ENCODE results near the gene NPS.

The NPS gene, protein sequence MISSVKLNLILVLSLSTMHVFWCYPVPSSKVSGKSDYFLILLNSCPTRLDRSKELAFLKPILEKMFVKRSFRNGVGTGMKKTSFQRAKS

DNA sequence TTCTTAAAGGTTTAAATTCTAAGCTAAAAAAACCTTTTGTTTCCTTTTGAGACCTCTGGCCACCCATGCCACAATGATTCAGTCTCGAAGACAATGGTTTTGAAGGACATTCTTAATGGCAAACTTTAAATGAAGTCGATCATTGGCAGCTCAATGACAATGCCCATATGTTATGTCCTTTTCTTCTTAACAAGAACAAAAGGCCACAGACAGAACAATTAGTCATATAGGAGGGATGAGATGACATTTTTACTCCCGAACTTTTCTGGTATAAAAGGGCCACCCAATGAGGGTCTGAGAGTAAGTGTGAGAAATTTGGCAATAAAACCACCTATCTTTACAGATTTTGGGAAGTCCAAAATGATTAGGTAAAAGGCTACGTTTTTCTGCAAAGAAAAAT is at the start of gene NPS:
Gene NPS (plus strand): TSS at position 301 of the 400 bp plus-strand sequence. CDS start 60 bp downstream, at position 361.
- DNase-seq (ENCODE audit: low read depth in 2 of 2), result no peak

DNA sequence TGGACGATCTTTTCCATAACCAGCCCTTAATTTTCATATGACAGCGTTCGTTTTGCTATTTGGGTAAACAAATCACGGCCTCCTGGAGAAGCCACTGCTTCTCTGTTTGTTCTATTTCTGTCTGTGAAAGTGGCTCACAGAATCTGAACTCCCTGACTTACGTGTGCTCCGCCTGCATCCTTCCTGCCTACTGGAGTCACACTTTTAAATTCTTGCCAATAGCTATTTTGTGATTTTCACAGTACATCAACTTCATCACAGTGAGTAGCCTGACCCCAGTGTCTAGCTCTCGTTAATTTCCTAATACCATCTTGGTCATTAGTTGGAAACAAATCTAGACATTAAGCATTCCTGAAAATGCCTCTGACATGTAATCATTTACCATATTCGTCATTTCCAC is 49.0 kb upstream of the NPS start:
- DNase-seq (ENCODE audit: low read depth in 2 of 2), result no peak

DNA sequence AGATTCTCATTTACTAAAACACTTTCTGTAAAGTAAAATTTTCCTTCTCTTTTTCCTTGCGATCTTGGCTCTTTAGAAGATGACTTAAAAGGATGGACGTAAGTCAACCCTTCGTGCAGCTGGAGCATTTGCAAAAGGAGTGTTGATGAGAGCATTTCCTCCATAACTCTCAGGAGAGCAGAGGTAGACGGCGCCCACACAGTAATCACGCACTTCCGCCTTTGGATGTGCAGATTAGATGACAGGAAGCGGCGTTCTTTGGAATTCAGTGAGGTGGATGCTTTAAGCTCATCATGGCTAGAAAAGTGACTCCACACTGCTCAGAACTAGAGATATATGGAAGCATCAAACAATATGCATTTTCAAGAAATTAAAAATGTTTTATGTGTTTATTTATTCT is 43.0 kb upstream of the NPS start:
- DNase-seq (ENCODE audit: low read depth in 2 of 2), result no peak

DNA sequence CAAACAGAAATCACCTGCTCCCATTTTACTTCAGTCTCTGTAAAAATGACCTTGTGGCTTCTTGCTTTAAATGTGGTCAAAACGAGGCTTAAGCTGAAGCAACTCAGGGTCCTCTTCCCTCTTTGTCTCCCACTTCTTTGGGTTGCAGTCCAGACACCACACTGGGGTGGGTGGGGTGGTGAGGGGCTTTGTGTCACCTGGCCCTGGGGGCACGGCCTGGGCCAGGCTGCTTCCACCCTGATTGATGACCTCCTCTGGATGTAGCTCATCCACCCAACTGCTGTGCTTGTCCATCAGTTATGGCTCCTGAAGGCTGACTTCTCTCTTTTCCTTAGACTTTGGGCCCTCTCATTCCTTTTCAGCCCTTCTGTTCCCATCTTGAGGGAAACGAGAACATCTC is 26.8 kb upstream of the NPS start:
- no peak for DNase-seq (ENCODE audit: low read depth in 2 of 2)

DNA sequence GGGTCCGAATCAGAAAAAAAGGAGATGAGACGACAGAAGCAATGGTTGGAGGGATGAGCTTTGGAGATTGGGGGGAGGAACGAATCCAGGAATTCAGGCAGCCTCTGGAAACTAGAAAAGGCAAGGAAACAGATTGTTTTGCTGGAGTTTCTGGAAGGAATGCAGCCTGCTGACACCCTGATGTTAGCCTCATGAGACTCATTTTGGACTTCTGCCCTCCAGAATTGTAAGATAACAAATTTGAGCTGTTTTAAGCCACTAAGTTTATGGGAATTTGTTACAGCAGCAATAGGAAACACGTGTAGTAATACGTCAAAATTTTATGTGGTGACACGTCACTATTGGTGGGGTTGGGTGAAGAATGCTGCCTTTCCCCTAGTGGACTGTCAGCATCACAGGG is 25.6 kb upstream of the NPS start:
- no peak for DNase-seq (ENCODE audit: low read depth in 2 of 2)

DNA sequence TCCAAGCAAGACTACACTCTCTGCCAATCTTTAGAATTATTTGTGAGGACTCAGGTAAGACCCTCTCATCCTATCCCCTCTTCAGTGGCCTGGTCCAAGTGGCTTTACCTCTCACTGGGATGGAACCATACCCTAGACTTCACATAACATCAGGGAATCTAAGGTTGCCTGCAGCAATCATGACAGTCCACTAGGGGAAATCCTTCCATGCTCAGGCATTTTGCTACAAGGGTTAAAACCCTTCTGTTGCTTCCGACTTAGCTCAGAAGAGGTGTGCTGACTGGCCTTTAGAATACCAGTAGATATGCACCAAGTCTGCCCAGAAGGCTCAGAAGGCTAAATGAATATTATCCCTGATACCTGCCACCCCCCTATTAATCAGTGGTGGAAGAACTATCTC is 24.9 kb upstream of the NPS start:
- DNase-seq (ENCODE audit: low read depth in 2 of 2), result no peak

DNA sequence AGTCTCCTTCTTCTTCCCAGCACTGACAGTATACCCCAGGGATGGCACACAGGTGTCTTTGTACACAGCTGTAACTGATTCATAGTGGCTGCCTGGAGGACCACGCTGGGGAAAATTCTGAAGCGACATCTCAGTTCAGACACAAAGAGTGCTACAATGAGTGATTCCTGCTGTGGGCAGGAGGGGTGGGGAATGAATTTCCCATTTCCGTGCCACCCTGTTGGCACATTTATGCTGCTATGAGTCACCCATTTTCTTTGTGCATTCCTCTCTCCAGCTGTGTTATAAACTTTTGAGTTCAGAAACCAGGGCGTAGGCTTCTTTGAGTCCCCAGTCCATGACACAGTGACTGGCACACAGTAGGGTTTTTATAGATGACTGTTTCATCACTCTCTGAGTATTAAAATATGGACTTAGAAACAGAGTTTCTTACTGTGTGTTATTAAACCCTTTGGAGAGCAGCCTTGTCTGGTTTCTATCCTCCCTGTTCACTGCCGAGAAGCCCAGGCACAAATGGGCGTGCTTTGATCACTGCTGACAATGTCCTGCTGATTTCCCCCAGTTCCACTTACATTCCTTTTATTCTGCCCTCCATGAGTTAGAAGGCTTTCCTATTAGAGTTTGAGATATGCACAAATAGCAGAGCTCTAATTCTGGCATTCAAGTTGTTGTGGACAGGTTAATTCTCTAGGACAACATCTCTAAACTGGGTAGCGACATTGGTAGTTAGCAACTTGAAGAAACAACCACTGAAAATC is 24.0 kb upstream of the NPS start:
- DNase-seq (ENCODE audit: low read depth in 2 of 2), result no peak

DNA sequence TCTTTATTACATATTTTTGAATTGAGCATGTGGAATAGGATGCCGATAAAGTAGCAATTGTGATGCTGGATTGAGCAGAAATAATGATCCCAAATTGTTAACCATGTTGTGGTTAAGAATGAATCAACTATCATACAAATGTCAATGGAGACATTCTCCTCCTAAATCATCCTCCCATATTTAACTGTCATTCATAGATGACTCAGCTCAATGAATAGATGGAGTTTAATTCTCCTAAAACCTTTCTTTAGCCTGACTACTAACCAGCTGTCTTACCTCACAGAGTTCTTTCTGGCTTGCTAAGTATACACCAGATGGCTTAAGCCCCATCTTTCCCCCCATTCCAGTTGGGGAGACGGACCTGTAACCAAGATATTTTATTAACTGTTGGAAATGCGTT is 23.4 kb upstream of the NPS start:
- no peak for DNase-seq (ENCODE audit: low read depth in 2 of 2)

DNA sequence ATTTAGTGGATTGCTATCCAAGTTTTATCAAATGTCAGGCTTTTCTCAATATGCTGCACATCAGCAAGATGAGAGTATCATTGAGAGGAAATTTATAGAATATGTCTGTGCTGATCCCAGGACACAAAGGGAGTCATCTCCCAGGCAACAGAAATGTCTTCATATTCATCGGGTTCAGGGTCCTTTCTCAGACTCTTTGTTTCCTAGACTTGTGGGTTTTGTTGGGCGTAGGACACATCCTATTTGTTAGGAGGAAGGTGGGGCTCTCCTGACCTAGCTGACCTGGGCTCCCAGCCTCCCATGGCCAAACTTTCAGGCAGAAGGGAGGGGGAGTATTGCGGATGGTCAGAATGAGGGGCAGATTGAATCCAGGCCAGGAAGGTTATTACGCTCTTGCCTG is 22.9 kb upstream of the NPS start:
- no peak for DNase-seq (ENCODE audit: low read depth in 2 of 2)

DNA sequence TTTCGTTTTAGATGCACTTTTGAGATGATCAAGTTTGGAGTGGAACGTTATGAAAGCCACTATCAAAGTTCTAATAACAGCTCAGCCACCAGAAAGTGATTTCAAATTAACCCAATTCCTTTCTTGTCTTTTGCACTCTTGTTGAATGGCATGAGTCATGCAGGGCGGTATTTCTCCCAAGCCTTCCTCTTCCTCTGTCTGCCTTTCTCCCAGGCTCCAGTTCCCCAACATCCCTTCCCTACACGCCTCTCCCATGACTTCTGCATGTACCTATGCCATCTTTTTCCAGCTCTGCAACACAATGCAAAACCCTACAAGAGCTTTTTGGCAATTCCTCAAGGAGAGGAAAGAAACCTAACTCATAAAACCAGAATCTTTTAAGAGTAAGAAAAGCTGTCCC is 21.8 kb upstream of the NPS start:
- DNase-seq (ENCODE audit: low read depth in 2 of 2), result no peak

DNA sequence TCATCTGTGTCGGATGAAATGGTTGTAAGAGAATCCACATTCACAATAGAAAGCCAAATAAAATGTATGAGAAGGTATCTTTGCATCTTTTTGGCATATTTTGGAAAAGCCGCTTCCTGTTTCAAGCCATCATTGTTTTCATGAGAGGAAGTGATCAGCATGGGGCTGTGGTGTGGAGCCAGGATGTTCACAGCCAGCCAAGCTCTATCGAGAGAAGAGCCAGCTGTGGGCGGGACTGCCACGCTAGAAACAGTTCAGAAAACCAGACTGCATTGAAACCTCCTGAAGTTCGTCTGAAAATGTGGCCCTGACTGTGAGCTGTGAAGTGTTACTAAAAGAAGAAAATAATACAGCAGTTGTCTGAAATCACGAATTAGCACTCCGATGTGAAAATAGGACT is 21.2 kb upstream of the NPS start:
- no peak for DNase-seq (ENCODE audit: low read depth in 2 of 2)

DNA sequence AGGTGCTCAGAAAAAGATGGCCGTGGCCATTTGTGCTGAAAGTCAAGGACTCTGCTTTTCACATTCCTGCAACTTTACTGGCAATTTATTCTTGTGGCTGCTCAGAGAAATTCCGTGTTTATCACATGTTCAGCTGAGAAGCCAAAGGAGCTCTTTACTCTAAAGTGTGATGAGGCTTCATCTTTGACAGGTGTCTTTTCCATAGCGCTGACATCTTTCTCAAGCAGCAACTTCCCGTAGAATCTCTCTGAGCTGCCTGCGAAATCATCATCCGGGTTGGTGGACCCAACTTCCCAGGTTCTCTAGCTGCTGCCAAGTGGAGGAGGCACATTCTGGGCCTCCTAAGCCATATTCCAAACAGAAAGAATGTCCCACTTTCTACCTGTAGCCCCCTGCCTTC is 16.9 kb upstream of the NPS start:
- DNase-seq (ENCODE audit: low read depth in 2 of 2), result no peak

DNA sequence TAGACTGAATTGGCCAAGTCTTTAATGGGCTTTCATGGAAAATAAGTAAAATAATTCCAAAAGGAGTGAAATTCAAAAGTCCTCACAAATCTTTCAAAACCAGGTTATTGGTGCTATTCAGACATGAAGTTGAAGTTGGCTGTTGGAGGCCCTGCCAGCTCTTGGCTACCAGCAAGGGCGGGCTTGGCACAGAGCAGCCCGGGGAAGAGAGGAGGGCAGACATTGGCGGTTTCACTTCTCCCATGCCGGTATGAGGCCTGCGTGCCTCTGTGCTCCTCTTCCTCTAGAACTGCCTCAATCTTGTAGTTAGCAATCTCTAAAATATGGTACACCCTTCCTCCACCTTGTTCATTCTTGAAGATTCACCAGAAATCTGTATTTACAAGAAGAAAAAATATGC is 16.4 kb upstream of the NPS start:
- no peak for DNase-seq (ENCODE audit: low read depth in 2 of 2)

DNA sequence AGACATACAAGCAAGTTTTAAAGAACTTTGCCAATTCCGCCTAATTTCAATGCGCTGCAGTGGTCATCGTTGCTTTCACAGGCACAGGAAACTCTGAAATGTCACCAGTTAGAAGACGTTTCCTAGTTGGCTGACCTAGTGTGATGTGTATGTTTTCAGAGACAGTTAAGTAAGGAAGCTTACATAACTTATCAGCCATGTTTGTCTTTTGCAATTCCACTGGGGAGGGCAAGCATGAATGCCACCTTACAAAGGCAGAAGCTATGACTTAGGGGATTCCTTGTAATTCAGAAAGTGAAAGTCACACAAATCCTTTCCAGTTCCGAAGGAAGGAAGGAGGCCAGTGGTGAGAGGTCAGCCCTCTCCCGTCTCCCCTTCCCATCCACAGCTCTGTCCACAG is 15.0 kb upstream of the NPS start:
- no peak for DNase-seq (ENCODE audit: low read depth in 2 of 2)

DNA sequence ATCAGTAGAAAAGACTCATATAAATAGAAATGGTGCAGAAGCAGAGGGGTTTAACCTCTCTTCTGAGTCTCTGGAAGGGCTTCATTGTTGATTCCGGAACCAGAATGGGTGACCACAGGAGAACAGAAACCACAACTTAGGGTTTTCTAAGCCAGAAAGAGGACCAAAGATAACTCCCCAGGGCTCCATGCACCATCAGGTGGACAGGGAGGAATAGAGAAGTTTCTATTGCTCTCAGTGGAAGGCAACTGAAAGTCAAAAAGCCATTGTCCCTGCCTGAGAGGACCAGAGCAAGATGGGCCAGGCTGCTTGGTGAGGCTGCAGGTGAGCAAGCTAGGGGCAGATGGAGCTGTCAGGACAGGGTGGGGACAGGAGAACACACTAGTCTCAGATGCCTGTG is 14.6 kb upstream of the NPS start:
- DNase-seq (ENCODE audit: low read depth in 2 of 2), result no peak

DNA sequence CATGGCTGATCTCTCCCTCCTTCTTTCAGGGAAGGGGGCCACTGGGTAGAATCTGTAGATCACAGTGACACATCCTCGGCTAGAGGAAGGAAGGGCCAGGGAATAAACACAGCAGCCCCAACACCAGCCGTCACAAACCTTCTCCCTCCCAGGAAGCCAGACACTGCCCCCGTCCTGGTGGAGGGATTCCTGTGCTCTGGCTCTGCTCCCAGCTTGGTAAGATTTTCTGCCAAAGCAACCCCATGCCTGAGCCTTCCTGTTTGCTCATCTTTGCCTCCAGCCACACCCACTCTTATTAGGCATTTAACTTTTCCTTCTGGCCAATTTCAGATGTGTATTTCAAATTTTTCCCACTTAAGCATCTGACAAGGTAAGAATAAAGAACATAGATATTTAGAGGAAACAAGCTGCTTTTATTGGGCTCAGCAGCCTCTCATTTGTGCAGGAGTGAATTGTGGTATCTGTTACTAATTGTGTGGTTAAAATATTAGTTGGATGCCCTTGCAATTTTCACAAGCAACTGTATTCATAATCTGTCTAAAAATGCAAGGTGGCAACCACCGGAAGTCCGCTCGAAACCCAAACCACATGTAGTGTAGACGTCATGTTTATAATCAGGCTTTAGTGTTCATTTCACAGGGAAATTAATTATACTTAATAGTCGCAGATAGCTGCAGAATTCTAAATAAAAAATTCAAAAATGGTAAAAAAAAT is 13.2 kb upstream of the NPS start:
- DNase-seq (ENCODE audit: low read depth in 2 of 2), result no peak

DNA sequence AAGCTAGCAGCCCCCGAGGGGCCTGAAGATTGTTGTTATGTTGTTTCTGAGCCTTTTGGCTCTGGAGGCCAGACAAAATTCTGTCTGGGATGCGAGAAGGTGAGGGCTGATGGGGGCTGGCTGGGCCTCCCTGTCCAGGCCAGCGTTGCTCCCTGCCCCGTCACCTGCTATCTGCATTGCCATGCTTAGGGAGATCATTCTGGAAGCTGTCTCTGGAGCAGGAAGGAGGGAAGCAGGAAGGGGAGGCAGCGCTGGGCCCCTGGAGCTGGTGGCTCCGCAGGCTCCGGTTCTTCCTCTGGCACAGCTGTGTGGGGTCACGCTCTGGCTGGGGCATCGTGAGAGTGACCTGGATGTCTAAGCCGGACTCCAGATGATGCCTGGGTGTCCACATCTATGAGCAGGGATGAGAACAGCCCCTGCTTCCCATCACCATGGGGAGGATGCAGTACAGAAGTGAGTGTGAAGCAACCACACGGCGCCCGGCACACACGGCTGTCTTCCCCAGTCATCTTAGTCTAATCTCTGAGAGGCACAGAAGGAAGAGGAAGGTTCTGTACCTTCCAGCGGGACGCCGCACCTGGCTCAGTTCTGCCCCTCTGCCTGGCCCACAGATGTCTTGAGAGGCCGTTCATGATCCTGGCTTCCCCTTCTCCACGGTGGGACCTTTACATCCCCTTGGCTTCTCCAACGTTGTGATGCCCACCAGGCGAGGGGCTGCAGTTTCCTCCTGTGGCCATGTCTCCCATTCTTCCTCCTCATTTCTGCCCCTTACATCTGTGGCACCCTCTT is 11.9 kb upstream of the NPS start:
- no peak for DNase-seq (ENCODE audit: low read depth in 2 of 2)

DNA sequence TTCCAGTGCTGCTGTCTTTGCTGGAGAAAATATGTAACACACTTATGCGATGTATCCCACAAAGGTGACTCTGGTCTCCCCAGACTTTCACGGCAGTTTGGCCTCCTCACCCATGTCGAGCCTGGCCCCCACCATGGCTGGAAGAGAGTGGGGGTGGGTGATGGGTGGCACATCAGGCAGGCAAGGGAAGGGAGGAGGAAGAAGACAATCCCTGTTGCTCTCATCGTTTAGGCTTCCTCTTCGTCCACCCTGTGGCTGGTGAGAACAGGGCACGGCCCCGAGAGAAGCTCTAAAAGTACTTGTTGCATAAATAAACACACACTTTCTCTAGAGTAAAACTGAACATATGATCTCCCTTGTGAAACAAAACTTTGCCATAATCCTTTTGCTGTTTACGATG is 11.2 kb upstream of the NPS start:
- DNase-seq (ENCODE audit: low read depth in 2 of 2), result no peak

DNA sequence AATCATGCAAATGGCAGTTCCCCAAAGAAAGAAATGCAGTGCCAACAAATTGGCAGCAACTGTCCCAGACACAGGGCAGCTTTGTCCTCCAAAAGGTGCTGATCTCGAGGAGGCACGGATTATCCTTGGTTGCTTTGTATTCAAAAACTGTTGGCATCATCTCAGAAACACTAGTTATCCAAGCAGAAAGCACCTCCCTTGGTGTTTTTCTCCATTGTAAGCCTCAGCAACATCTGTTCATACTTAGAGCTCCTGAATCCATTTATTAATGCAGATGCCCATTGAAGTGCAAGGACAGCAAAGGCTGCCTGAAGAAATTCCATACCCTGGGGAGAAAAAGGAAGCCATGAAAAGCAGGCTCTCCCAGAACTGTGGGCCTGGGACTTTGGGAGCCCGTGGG is 1.1 kb upstream of the NPS start:
- DNase-seq (ENCODE audit: low read depth in 2 of 2), result no peak

DNA sequence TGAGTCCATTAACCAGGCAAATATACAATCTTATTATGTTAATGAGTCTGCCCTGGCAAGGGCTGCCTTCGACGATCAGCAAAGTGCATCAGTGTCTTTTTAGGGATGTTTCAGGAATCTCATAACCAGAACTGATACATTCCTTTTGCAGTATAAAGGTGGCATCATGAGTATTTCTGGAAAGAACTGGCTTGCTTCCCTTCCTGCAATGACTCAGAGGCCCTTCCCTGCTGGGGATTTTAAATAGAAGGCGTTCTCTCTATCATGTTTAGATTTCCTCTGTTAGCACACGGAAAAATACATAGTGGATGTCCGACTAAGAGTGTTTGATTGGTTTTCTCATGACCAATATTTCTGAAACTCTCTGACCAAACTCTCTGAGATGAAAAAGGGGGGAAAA is 1.8 kb downstream of the NPS start:
- DNase-seq (ENCODE audit: low read depth in 2 of 2), result no peak

DNA sequence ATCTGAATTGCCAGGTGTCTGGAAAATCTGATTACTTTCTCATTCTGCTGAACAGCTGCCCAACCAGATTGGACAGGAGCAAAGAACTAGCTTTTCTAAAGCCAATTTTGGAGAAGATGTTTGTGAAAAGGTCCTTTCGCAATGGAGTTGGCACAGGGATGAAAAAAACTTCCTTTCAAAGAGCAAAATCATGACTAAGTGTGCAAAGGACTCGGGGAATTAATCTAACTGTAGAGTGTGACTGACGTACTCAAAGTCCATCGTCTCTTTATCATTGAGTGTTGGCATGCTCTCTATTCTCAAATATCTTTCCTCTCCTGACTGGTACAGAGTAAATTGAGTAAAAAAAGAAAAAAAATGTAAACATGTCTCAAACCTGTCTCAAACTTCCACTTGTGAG is 3.3 kb downstream of the NPS start:
- no peak for DNase-seq (ENCODE audit: low read depth in 2 of 2)

DNA sequence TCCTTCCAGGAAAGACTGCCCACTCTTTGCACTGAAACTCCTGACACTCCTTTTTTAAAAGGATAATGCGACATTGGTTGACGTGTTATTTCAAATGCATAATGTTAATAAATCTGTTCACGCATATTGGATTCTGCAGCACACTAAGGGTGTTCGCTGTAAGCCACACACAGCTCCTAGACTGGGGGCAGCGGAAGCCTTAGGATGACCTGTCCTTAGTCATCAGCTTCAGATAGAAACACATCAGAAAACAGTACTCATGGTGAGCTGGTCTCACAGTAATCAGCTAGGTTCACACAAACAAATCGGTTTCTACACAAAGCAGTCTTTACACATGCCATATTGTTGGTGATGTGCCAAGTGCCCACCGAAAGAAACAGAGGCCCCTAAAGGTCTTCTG is 4.3 kb downstream of the NPS start:
- no peak for DNase-seq (ENCODE audit: low read depth in 2 of 2)

DNA sequence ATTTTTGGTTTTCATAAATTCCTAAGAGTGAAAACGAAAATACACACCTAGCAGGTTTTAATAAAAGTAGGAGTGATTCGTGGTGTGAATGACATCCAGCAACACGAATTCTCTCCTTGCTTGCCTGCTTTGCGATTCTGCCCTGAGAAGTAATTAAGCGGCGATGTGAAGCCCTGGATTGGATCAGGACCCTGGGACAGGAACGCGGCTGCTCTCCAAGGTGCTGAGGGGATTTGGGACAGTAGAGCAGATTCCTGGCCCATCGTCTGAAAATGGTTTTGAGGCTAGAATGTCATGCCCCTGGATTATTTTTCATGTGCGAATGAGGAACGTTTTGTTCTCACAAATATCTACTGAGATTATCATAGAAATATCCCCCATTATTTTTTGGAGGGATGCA is 7.8 kb downstream of the NPS start:
- DNase-seq (ENCODE audit: low read depth in 2 of 2), result no peak

All from stimulated activated CD8-positive, alpha-beta memory T cell treated with anti-CD3 and anti-CD28 coated beads, Interleukin-15, amount 100 ng/mL, for 48 hours (primary cell).